ENCODE results near the gene CDC25C. TPM values are rescaled to one million over a fixed set of nuclear protein-coding genes. Genes with fewer than 3 reads are reported as not detected.

CDC25C gene
- total RNA-seq, 1 donor from 2014 or later, result 22.7 TPM

GRCh38 chr5:138271281-138271680 is 60.3 kb downstream of the CDC25C start:
- peaks cover 24% of the 10 kb centered on the region for H3K4me1 Mint-ChIP-seq
- no peaks in the 10 kb centered on the region for H3K9me3 Mint-ChIP-seq

GRCh38 chr5:138264183-138264582 is 67.4 kb downstream of the CDC25C start:
- no peaks in the 10 kb centered on the region for H3K9me3 Mint-ChIP-seq
- TF ChIP-seq CTCF (conservative IDR thresholded peaks at IDR 0.05), result no peak

More at GRCh38 chr5:138271281-138271680, 60.3 kb downstream of the CDC25C start:
- H3K36me3 Mint-ChIP-seq (ENCODE audit: low read depth), result no peaks in the 10 kb centered on the region
- H3K27ac Mint-ChIP-seq (ENCODE audit: unreplicated experiment), result no peak overlapping the region
- H3K27me3 Mint-ChIP-seq (ENCODE audit: low read depth), result peaks cover 24% of the 10 kb centered on the region
- no peak overlapping the region for H3K4me3 Mint-ChIP-seq
- TF ChIP-seq CTCF (conservative IDR thresholded peaks at IDR 0.05), result no peak
- DNase-seq (ENCODE audit: low read depth, low spot score), result no peak

GRCh38 chr5:138263581-138263980 is 68.0 kb downstream of the CDC25C start:
- Mint-ChIP-seq H3K9me3 (no peaks in the 10 kb centered on the region), H3K27ac (ENCODE audit: unreplicated experiment) (no peak overlapping the region), H3K36me3 (ENCODE audit: low read depth) (no peaks in the 10 kb centered on the region), H3K4me3 (no peak overlapping the region), H3K27me3 (ENCODE audit: low read depth) (no peaks in the 10 kb centered on the region), H3K4me1 (peaks cover 4% of the 10 kb centered on the region)
- no peak for DNase-seq (ENCODE audit: low read depth, low spot score)
- TF ChIP-seq CTCF (conservative IDR thresholded peaks at IDR 0.05), result no peak

More at GRCh38 chr5:138264183-138264582, 67.4 kb downstream of the CDC25C start:
- DNase-seq (ENCODE audit: low read depth, low spot score), result no peak
- Mint-ChIP-seq H3K4me3 (no peak overlapping the region), H3K27ac (ENCODE audit: unreplicated experiment) (no peak overlapping the region), H3K4me1 (peaks cover 4% of the 10 kb centered on the region), H3K27me3 (ENCODE audit: low read depth) (no peaks in the 10 kb centered on the region), H3K36me3 (ENCODE audit: low read depth) (no peaks in the 10 kb centered on the region)

GRCh38 chr5:138258704-138259292 is 72.8 kb downstream of the CDC25C start:
- no peak for TF ChIP-seq CTCF (conservative IDR thresholded peaks at IDR 0.05)
- Mint-ChIP-seq H3K4me3 (no peak overlapping the region), H3K9me3 (no peaks in the 10 kb centered on the region), H3K36me3 (ENCODE audit: low read depth) (no peaks in the 10 kb centered on the region), H3K4me1 (peaks cover 4% of the 10 kb centered on the region), H3K27me3 (ENCODE audit: low read depth) (no peaks in the 10 kb centered on the region), H3K27ac (ENCODE audit: unreplicated experiment) (no peak overlapping the region)
- DNase-seq (ENCODE audit: low read depth, low spot score), result no peak

- no peaks in the 10 kb centered on the region for H3K36me3 Mint-ChIP-seq (ENCODE audit: low read depth)
- no peaks in the 10 kb centered on the region for H3K9me3 Mint-ChIP-seq
- no peak overlapping the region for H3K27ac Mint-ChIP-seq (ENCODE audit: unreplicated experiment)
- TF ChIP-seq CTCF (conservative IDR thresholded peaks at IDR 0.05), result no peak
- peaks cover 4% of the 10 kb centered on the region for H3K4me1 Mint-ChIP-seq
- no peaks in the 10 kb centered on the region for H3K27me3 Mint-ChIP-seq (ENCODE audit: low read depth)
- no peak overlapping the region for H3K4me3 Mint-ChIP-seq
- no peak for DNase-seq (ENCODE audit: low read depth, low spot score)
Observed at GRCh38 chr5:138257583-138257982, 74.0 kb downstream of the CDC25C start.
